T47D (cell line): ENCODE data around the gene GNG13.
"Not testable (repeated sequence)": the region's sequence is repeated elsewhere in the genome, so short reads cannot be mapped to it uniquely, and the experiment has no call there.

Experiments
- DNase-seq, 2 experiments: peaks; one replicate each; pipeline versions ENCODE4 v3.0.0 to v3.0.0-alpha.2; 2011 to 2012; ENCODE audit warnings: low read depth in 1 of 2, low spot score in 1 of 2
- JUND ChIP-seq: IDR thresholded peaks from 2 replicates; pipeline ENCODE4 v1.6.1; 2012; ENCODE audit warnings: low read depth
- in situ Hi-C: cut with HindIII; loops from 2 replicates; pipeline ENCODE4 v1.10.0; 2016; ENCODE audit warnings: low sequenced_read_pairs, low pct_unique_long_range_greater_than_20kb

Gene GNG13

DNA sequence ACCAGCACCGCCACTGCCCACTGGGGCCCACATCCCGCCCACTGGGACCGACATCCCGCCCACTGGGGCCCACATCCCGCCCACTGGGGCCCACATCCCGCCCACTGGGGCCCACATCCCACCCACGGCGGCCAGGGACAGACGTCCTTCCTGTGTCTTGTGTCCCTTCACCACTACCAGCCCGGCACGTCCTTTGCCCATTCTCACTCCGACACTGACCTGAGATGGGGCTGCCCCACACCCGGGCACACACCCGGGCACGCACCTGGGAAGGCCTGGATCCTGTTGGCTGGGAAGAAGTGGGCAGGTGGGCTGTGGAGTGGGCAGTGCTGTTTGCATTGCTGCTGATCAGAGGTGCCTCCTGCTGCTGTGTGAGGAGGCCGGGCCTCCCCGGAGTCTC lies 28.4 kb upstream of the GNG13 start:
- in situ Hi-C loops: no loop called here
- no peak for DNase-seq
- no peak for TF ChIP-seq JUND

DNA sequence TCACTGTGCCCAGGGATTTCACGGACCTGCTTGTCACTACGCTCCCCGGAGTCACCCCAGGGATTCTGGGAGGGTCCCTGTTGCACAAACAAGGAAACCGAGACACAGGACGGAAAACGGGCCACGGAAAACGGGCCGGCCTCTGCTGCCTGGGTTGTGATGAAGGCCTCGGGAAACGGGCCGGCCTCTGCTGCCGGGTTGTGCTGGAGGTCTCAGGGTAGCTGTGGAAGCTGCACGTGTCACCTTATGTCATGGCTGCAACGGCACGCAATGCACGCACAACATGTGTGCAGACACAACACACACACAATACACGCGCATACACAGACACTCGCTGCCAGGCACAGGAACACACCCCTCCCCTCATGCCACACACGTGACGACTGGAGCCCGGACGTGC lies 27.0 kb upstream of the GNG13 start:
- DNase-seq: no peak
- no peak for TF ChIP-seq JUND
- in situ Hi-C loops: no loop called here

DNA sequence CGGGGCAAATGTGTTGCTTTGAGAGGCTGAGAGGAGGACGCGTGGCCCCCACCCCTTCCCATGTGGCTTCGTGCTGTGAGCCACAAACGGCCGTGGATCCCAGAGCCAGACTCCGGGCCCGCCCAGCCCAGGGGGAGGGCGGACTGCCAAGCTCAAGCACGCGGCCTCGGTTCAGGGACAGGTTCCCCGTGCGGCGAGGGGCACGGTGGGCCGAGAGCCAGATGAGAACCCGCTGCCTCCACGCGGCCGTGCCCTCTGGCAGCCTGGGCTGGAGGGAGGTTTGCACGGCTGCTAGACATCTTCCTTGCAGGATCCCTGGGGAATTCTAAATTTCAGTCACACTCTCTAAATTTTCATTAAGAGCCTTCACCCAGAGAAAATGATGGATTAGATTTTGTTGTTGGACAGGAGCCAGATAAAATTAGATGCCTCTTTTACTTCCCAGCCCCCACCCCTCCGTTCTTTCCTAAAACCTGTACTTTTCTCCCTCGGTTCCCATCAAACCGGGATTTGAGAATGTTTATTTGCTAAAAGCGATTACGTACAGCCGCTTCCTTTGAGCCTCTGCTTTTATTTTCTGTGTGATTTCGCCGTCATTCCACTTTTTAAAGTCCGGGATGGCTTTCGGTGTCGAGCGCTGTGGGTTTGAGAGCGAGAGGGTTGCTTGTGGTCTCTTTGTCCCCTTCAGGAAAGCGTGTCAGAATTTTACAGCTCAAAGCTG lies 25.0 kb upstream of the GNG13 start:
- TF ChIP-seq JUND: no peak
- DNase-seq: no peak
- in situ Hi-C loops: no loop called here

DNA sequence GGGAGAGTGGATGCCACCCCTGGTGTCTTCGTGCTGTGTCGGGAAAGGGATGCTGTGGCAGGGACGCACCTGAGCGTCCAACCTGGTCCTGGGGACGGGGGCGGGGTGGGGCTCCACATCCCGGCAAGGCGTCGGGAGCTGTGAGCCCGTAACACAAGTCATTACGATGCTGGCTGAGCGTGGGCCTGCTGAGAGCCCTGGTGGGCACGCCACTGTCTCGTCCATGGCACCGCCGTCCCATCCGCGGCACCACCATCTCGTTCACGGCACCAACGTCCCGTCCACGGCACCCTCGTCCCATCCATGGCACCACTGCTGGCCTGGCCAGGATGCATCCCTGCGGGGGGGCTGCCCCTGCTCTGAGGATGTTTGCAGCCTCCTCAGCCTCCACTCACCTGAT lies 24.1 kb upstream of the GNG13 start:
- DNase-seq: no peak
- no peak for TF ChIP-seq JUND
- in situ Hi-C loops: no loop called here

DNA sequence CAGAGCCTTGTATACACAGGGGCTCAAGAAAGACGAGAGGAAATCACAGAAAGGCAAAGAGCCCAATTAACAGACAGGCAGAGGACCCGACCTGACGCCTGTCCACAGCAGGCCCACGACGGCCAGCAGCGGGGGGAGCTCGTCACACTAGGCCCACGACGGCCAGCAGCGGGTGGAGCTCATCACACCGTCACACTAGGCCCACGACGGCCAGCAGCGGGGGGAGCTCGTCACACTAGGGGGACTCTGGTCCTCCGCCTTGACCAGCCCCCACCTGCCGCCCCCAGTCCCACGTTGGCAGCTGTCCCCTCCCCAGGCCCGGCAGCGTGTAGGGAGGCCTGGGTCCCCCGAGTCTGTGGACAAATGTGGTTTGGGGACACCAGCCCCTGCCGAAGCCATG lies 23.7 kb upstream of the GNG13 start:
- in situ Hi-C loops: no loop called here
- no peak for DNase-seq
- no peak for TF ChIP-seq JUND

DNA sequence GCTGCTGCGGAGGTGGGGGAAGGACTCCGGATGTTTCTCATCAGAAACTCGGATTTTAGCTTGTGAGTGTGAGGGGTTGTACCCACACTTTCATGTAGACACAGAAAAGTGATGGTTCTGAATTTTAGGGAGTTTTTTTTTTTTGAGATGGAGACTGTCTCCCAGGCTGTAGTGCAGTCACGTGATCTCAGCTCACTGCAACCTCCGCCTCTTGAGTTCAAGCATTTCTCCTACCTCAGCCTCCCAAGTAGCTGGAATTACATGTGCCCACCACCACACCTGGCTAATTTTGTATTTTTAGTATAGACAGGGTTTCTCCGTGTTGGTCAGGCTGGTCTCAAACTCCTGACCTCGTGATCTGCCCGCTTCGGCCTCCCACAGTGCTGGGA lies 22.4 kb upstream of the GNG13 start:
- TF ChIP-seq JUND: no peak
- in situ Hi-C loops: no loop called here
- DNase-seq: no peak

DNA sequence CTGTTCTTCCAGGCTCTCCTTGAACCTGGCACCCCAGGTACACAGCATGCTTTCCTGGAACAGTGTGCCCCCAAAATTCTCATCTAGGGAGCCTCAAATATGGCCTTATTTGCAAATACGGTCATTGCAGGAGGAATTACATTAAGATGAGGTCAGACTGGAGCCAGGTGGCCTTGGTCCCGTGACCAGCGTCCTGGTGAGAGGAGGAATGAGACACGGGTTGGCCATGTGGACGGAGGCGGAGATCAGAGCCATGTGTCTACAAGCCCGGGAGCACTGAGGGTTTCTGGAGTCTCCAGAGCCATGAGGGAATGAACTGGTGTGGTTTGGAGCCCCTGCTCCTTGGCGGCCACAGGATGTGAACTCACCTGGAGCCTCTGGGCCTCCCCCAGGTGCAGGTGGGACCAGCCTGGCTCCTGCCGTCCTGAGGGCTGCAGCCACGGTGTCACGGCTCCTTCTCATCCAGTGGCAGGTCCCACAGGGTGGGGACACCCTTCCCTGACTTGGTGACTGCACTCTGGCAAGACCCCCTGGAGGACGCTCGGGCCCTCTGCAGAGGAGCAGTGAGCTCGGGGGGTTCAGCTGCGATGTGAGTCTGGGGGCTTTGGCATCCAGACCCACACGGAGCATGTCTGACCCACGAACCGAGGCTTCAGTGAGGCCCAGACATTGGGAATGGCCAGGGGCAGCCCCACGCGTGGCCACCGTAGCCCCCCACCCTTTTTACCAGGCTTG lies 21.8 kb upstream of the GNG13 start:
- peak in 1 of 2 experiments; percentile 55 for DNase-seq
- TF ChIP-seq JUND: no peak
- in situ Hi-C loops: no loop called here

DNA sequence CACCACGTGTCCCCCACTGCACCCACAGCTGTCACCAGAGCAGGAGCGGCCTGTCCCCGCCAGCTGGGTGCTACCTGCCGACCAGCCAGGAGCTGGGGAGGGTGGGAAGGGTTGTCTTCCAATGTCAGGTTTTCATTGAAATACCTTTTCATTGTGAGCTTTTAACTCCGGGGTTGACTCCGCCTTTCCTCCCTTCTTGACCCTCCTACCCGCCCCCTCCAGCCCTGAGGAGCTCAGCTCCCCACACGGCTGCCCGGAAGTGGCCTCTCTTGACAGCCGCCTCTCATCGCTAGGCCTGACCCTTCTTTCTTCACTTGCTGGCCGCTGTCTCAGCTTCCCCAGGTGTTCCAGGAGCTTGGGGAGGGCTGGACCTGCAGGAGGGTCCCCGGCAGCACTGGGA lies 21.2 kb upstream of the GNG13 start:
- no peak for DNase-seq
- in situ Hi-C loops: no loop called here
- no peak for TF ChIP-seq JUND

DNA sequence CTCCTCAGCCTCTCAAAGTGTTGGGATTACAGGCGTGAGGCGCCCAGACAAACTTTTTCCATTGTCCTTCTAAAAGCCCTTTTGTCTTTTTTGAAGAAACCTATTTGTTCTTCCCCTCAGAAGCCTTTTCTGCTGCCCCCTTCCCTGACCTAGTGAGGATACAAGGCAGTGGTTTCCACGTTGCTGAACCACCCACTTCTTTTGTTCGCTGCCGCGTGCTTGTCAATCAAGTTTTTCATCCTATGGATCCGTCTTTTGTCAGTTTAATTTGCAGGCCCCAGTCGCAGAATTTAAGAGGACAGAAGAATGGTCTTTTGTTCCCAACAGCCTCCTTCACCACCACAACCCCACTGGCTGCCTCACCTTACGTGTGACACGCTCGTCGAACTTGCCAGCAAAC lies 20.2 kb upstream of the GNG13 start:
- DNase-seq: no peak
- TF ChIP-seq JUND: no peak
- in situ Hi-C loops: no loop called here

DNA sequence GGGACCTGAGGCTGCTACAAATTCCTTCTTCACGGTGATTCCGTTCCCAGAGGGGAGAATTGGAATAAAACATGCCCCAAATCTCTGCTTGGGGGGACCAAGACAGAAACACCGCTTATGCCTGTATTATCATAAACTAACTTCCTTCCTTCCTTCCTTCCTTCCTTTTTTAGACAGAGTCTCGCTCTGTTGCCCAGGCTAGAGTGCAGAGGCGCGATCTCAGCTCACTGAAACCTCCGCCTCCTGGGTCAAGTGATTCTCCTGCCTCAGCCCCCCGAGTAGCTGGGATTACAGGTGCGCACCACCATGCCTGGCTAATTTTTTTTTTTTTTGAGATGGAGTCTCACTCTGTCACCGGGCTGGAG lies 19.5 kb upstream of the GNG13 start:
- in situ Hi-C loops, DNase-seq: not testable (repeated sequence)

DNA sequence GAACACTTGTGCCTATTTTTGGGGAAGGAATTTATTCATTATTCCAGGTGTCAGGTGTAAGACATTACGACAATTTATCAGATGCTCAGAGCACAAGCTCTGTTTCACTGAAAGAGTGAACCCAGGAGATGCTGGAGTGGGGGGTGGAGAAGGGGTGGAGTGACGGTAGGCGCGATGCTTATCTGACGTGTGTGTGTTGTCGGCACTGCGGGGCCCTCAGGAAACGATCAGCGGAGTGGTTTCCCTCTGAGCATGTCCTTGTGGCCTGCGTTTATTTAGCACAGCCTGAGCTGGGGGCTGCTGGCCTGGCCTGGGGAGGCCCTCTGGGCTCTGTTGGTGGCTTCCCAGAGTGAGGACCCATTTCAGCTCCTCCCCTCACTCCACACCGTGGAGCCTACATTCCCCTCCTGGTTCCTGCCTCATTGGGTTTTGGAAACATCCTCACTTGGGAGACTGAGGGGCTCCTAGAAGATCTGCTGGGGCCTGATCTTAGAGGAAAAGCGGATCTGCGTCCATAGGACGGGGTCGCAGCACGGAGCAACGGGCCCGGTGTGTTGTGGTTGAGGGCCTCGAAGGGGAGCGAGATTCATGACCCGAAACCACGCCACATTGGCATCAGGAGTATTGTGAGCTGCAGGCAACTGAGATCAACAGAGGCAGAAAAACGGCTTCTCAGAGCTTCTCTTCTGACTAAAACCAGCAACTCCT lies 19.0 kb upstream of the GNG13 start:
- no peak for TF ChIP-seq JUND
- no peak for DNase-seq
- in situ Hi-C loops: no loop called here

DNA sequence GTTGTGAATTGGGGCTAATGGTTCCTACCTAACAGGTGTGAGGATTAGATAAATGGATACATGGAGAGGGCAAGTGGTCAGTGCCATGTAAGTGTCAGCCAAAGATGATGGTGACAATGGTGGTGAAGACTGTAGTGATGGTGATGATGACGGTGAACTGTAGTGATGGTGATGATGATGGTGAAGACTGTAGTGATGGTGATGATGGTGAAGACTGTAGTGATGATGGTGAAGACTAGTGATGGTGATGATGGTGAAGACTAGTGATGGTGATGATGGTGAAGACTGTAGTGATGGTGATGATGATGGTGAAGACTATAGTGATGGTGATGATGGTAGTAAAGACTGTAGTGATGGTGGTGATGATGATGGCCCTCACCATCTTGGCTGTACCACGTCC lies 18.1 kb upstream of the GNG13 start:
- DNase-seq: no peak
- in situ Hi-C loops: no loop called here
- no peak for TF ChIP-seq JUND

DNA sequence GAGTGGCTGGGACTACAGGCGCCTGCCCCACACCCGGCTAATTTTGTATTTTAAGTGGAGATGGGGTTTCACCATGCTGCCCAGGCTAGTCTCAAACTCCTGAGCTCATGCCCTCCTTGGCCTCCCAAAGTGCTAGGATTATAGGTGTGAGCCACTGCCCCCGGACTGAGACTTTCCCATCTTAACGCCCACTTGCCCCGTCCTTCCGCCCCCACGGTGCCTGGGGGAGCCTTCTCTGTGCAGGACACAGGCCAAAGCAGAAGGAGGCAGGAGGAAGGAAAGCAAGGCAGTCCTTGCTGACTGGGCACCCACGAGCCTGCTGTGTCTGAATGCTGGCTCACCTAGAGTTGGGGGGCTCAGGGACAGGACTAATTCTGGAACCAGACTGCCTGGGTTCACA lies 17.6 kb upstream of the GNG13 start:
- in situ Hi-C loops: no loop called here
- DNase-seq: no peak
- no peak for TF ChIP-seq JUND
